DND-41 (cell line): ENCODE data around the gene FAM83E.

Experiments used
- ATAC-seq: fragments of 200-7000 bp; cut with Tn5 transposase; 3 replicates; pipeline ENCODE4 v1.9.1; 2021; ENCODE audit warnings: low read depth; ENCODE audit not compliant: insufficient read depth
- DNase-seq: peaks from one replicate; pipeline ENCODE4 v3.0.0-alpha.2; 2020
- H2AFZ ChIP-seq: 2 replicates; pipeline ENCODE4 v1.6.0; 2012; ENCODE audit warnings: low read depth, low read length
- H3K27ac ChIP-seq: 2 replicates; pipeline ENCODE4 v1.5.1; 2012; ENCODE audit warnings: low read length, inconsistent platforms
- H3K27me3 ChIP-seq: fragments of 200-600 bp; sonication (generic); 2 replicates; pipeline ENCODE4 v1.6.0; 2012; ENCODE audit warnings: low read length, mild to moderate bottlenecking, inconsistent platforms; ENCODE audit not compliant: insufficient read depth, poor library complexity
- H3K36me3 ChIP-seq: 2 replicates; pipeline ENCODE4 v1.5.1; 2012; ENCODE audit warnings: low read length, inconsistent platforms; ENCODE audit not compliant: insufficient read depth
- H3K4me1 ChIP-seq: 2 replicates; pipeline ENCODE4 v1.5.1; 2012; ENCODE audit warnings: mild to moderate bottlenecking, low read length; ENCODE audit not compliant: insufficient read depth
- H3K4me2 ChIP-seq: 2 replicates; pipeline ENCODE4 v1.6.0; 2012; ENCODE audit warnings: mild to moderate bottlenecking, moderate library complexity, low read length, inconsistent platforms; ENCODE audit not compliant: insufficient read depth
- H3K4me3 ChIP-seq, 2 experiments: fragments of 200-600 bp in 1 of 2; shearing (Covaris generic) in 1 of 2; 2 replicates each; pipeline ENCODE4 v1.5.1; 2012 to 2016; ENCODE audit warnings: inconsistent platforms in 2 of 2, low read length in 2 of 2, mild to moderate bottlenecking in 2 of 2, low read depth in 1 of 2, moderate library complexity in 1 of 2
- H3K79me2 ChIP-seq: 2 replicates; pipeline ENCODE4 v1.6.0; 2012; ENCODE audit warnings: low read length, inconsistent platforms; ENCODE audit not compliant: insufficient read depth
- H3K9ac ChIP-seq: 2 replicates; pipeline ENCODE4 v1.6.0; 2012; ENCODE audit warnings: low read depth, mild to moderate bottlenecking, inconsistent platforms, low read length, moderate library complexity
- H3K9me3 ChIP-seq: 2 replicates; pipeline ENCODE4 v1.5.1; 2012; ENCODE audit warnings: low read length, moderate library complexity, mild to moderate bottlenecking, inconsistent platforms; ENCODE audit not compliant: insufficient read depth, severe bottlenecking
- H4K20me1 ChIP-seq: 2 replicates; pipeline ENCODE4 v1.6.0; 2012; ENCODE audit warnings: low read length; ENCODE audit not compliant: insufficient read depth
- CTCF ChIP-seq: IDR thresholded peaks from 2 replicates; pipeline ENCODE4 v1.5.1; 2012; ENCODE audit warnings: borderline replicate concordance, low read length, moderate library complexity, mild to moderate bottlenecking; ENCODE audit not compliant: poor library complexity, severe bottlenecking; ENCODE audit errors: extremely low read depth
- EZH2 ChIP-seq: IDR thresholded peaks from 3 replicates; pipeline ENCODE4 v1.6.1; 2012; ENCODE audit warnings: borderline replicate concordance, low read depth, mild to moderate bottlenecking, moderate library complexity, low read length, inconsistent platforms; ENCODE audit not compliant: severe bottlenecking

FAM83E gene

GRCh38 chr19:48644355-48644754 lies 29.5 kb upstream of the FAM83E start:
- TF ChIP-seq EZH2 (no peak), CTCF (no peak)
- no peak for ATAC-seq
- Histone ChIP-seq H2AFZ (no peak overlapping the region), H3K27me3 (no peaks in the 10 kb centered on the region), H3K79me2 (no peaks in the 10 kb centered on the region), H3K27ac (no peak overlapping the region), H4K20me1 (no peaks in the 10 kb centered on the region), H3K4me1 (peaks cover 40% of the 10 kb centered on the region), H3K9ac (no peak overlapping the region), H3K36me3 (no peaks in the 10 kb centered on the region), H3K4me3 (no peak overlapping the region), H3K4me2 (no peak overlapping the region), H3K9me3 (no peaks in the 10 kb centered on the region)
- no peak for DNase-seq

- peaks cover 37% of the 10 kb centered on the region for H3K4me1 ChIP-seq
Measured at GRCh38 chr19:48642862-48643261, 28.0 kb upstream of the FAM83E start.

GRCh38 chr19:48641850-48642249 lies 27.0 kb upstream of the FAM83E start:
- Histone ChIP-seq H2AFZ (no peak overlapping the region), H3K9me3 (no peaks in the 10 kb centered on the region), H4K20me1 (peaks cover 2% of the 10 kb centered on the region; the same call in 1 of the 2 replicates), H3K79me2 (no peaks in the 10 kb centered on the region), H3K27me3 (no peaks in the 10 kb centered on the region), H3K4me2 (no peak overlapping the region), H3K4me3 (no peak overlapping the region), H3K36me3 (no peaks in the 10 kb centered on the region; the same call in 1 of the 2 replicates), H3K4me1 (peaks cover 33% of the 10 kb centered on the region), H3K27ac (no peak overlapping the region), H3K9ac (no peak overlapping the region)
- ATAC-seq (no peak), DNase-seq (no peak)
- TF ChIP-seq CTCF (no peak), EZH2 (no peak)

More at GRCh38 chr19:48642862-48643261, 28.0 kb upstream of the FAM83E start:
- ATAC-seq (no peak), DNase-seq (no peak)
- Histone ChIP-seq H3K36me3 (no peaks in the 10 kb centered on the region), H4K20me1 (no peaks in the 10 kb centered on the region), H3K27me3 (no peaks in the 10 kb centered on the region), H3K4me3 (no peak overlapping the region), H3K4me2 (no peak overlapping the region), H3K9me3 (no peaks in the 10 kb centered on the region), H3K9ac (no peak overlapping the region), H2AFZ (no peak overlapping the region), H3K27ac (no peak overlapping the region), H3K79me2 (no peaks in the 10 kb centered on the region)
- no peak for TF ChIP-seq CTCF
- TF ChIP-seq EZH2, result no peak
